ENCODE measurements around the gene DVL1. TPM values are rescaled to one million over a fixed set of nuclear protein-coding genes. Genes with fewer than 3 reads are reported as not detected.

The DVL1 gene
- polyA plus RNA-seq, 1 donor from 2014 or later: 100 TPM

DNA sequence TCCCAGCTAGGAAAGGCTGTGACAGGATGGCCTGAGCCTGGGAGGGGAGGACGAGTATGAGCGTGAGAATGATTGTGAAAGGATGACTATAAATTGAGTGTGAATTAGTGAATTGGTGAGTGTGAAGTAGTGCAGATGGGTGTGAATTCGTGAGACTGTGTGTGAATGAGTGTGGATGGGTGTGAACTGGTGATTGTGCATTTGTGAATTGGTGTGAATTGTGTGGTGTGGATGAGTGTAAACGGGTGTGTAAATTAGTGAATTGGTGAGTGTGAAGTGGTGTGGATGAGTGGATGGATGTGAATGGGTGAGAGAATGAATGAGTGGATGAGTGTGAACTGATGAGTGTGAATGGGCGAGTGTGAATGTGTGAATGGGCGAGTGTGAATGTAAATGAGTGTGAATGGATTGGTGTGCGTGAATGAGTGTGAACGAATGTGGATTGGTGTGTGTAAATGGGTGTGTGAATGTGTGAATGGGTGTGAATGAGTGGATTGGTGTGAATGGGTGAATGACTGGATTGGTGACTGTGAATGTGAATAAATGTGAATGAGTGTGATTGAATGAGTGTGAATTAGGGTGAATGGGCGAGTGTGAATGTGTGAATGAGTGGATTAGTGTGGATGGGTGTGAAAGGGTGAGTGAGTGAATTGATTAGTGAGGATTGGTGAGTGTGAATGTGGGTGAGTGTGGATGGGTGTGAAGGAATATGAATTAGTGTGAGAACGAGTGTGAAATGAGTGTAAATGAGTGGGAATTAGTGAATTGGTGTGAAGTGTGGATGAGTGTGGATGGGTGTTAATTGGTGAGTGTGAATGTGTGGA, 16.9 kb upstream of the DVL1 start:
- Histone ChIP-seq H4K20me1 (ENCODE audit: insufficient read depth) (no peaks in the 10 kb centered on the region), H3F3A (ENCODE audit: insufficient read depth, low read length, poor library complexity, severe bottlenecking) (no peaks in the 10 kb centered on the region), H2AFZ (ENCODE audit: low read depth, low read length) (no peak overlapping the region), H3K9me3 (ENCODE audit: low read length) (no peaks in the 10 kb centered on the region), H3K36me3 (ENCODE audit: insufficient read depth, low read length) (no peaks in the 10 kb centered on the region), H3K4me3 (ENCODE audit: low read length) (no peak overlapping the region), H3K79me2 (replicated peaks; ENCODE audit: insufficient read depth, low read length) (no peaks in the 10 kb centered on the region), H3K27ac (ENCODE audit: low read length) (no peak overlapping the region), H3K9ac (ENCODE audit: low read length) (no peak overlapping the region), H3K4me2 (ENCODE audit: low read length) (no peak overlapping the region), H3K9me2 (ENCODE audit: insufficient read depth, low read length) (no peaks in the 10 kb centered on the region), H3K27me3 (ENCODE audit: insufficient read depth, low read depth, low read length) (no peaks in the 10 kb centered on the region)
- TF ChIP-seq, protein P1, sequence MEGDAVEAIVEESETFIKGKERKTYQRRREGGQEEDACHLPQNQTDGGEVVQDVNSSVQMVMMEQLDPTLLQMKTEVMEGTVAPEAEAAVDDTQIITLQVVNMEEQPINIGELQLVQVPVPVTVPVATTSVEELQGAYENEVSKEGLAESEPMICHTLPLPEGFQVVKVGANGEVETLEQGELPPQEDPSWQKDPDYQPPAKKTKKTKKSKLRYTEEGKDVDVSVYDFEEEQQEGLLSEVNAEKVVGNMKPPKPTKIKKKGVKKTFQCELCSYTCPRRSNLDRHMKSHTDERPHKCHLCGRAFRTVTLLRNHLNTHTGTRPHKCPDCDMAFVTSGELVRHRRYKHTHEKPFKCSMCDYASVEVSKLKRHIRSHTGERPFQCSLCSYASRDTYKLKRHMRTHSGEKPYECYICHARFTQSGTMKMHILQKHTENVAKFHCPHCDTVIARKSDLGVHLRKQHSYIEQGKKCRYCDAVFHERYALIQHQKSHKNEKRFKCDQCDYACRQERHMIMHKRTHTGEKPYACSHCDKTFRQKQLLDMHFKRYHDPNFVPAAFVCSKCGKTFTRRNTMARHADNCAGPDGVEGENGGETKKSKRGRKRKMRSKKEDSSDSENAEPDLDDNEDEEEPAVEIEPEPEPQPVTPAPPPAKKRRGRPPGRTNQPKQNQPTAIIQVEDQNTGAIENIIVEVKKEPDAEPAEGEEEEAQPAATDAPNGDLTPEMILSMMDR (IDR thresholded peaks at IDR 0.05; ENCODE audit: poor library complexity, severe bottlenecking): no peak
- no peak for TF ChIP-seq SMC3 (conservative IDR thresholded peaks at IDR 0.05; ENCODE audit: poor library complexity)
- TF ChIP-seq EZH2 (IDR thresholded peaks at IDR 0.05; ENCODE audit: borderline replicate concordance, insufficient read depth, low read length, poor library complexity, severe bottlenecking): no peak
- no peak for TF ChIP-seq TAF1 (IDR thresholded peaks at IDR 0.05; ENCODE audit: low read depth)
- no peak for TF ChIP-seq MXI1 (conservative IDR thresholded peaks at IDR 0.05; ENCODE audit: poor library complexity, severe bottlenecking)
- TF ChIP-seq EP300 (conservative IDR thresholded peaks at IDR 0.05; ENCODE audit: poor library complexity, severe bottlenecking): no peak
- TF ChIP-seq POLR2AphosphoS5 (IDR thresholded peaks at IDR 0.05): no peak
- TF ChIP-seq RAD21 (conservative IDR thresholded peaks at IDR 0.05): no peak
- TF ChIP-seq, protein P2, sequence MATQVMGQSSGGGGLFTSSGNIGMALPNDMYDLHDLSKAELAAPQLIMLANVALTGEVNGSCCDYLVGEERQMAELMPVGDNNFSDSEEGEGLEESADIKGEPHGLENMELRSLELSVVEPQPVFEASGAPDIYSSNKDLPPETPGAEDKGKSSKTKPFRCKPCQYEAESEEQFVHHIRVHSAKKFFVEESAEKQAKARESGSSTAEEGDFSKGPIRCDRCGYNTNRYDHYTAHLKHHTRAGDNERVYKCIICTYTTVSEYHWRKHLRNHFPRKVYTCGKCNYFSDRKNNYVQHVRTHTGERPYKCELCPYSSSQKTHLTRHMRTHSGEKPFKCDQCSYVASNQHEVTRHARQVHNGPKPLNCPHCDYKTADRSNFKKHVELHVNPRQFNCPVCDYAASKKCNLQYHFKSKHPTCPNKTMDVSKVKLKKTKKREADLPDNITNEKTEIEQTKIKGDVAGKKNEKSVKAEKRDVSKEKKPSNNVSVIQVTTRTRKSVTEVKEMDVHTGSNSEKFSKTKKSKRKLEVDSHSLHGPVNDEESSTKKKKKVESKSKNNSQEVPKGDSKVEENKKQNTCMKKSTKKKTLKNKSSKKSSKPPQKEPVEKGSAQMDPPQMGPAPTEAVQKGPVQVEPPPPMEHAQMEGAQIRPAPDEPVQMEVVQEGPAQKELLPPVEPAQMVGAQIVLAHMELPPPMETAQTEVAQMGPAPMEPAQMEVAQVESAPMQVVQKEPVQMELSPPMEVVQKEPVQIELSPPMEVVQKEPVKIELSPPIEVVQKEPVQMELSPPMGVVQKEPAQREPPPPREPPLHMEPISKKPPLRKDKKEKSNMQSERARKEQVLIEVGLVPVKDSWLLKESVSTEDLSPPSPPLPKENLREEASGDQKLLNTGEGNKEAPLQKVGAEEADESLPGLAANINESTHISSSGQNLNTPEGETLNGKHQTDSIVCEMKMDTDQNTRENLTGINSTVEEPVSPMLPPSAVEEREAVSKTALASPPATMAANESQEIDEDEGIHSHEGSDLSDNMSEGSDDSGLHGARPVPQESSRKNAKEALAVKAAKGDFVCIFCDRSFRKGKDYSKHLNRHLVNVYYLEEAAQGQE (IDR thresholded peaks at IDR 0.05; ENCODE audit: borderline replicate concordance): no peak

DNA sequence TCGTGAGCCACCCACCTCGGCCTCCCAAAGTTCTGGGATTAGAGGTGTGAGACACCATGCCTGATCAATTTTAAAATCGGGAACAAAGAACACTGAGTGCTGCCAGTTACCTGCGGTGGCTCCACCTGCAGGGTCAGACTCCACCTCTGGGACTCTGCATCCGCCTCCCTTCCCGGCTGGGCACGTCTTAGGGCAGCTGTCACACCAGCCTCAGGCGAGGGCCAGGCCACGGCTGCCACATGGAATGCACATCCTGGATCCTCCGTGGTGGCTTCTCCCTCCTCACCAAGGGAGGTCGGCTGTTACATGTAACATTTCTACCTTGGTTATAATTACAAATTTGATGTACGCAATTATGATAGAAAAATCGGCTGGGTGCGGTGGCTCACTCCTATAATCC, 15.0 kb upstream of the DVL1 start:
- Histone ChIP-seq H3K27me3 (ENCODE audit: insufficient read depth, low read depth, low read length) (no peaks in the 10 kb centered on the region), H3K79me2 (replicated peaks; ENCODE audit: insufficient read depth, low read length) (no peaks in the 10 kb centered on the region), H3K4me2 (ENCODE audit: low read length) (no peak overlapping the region), H3F3A (ENCODE audit: insufficient read depth, low read length, poor library complexity, severe bottlenecking) (no peaks in the 10 kb centered on the region), H4K20me1 (ENCODE audit: insufficient read depth) (no peaks in the 10 kb centered on the region), H3K36me3 (ENCODE audit: insufficient read depth, low read length) (no peaks in the 10 kb centered on the region), H3K9me3 (ENCODE audit: low read length) (no peaks in the 10 kb centered on the region), H3K9me2 (ENCODE audit: insufficient read depth, low read length) (no peaks in the 10 kb centered on the region), H3K27ac (ENCODE audit: low read length) (no peak overlapping the region), H3K9ac (ENCODE audit: low read length) (no peak overlapping the region), H2AFZ (ENCODE audit: low read depth, low read length) (no peak overlapping the region), H3K4me3 (ENCODE audit: low read length) (no peak overlapping the region)
- TF ChIP-seq MXI1 (conservative IDR thresholded peaks at IDR 0.05; ENCODE audit: poor library complexity, severe bottlenecking) (no peak), POLR2AphosphoS5 (IDR thresholded peaks at IDR 0.05) (no peak), EP300 (conservative IDR thresholded peaks at IDR 0.05; ENCODE audit: poor library complexity, severe bottlenecking) (no peak), RAD21 (conservative IDR thresholded peaks at IDR 0.05) (no peak), SMC3 (conservative IDR thresholded peaks at IDR 0.05; ENCODE audit: poor library complexity) (no peak), TAF1 (IDR thresholded peaks at IDR 0.05; ENCODE audit: low read depth) (no peak), EZH2 (IDR thresholded peaks at IDR 0.05; ENCODE audit: borderline replicate concordance, insufficient read depth, low read length, poor library complexity, severe bottlenecking) (no peak)
- TF ChIP-seq, protein P1 (IDR thresholded peaks at IDR 0.05; ENCODE audit: poor library complexity, severe bottlenecking): no peak
- TF ChIP-seq, protein P2 (IDR thresholded peaks at IDR 0.05; ENCODE audit: borderline replicate concordance): no peak
